MCF 10A (cell line): Measurements from ENCODE around the gene OSTN. TPM values are rescaled to one million over a fixed set of nuclear protein-coding genes. Genes with fewer than 3 reads are reported as not detected.

ENCODE experiments used
- BruUV-seq: library from RNA; stranded (reverse); fragments of 400-500 nt; replicated peaks from 2 replicates; lab custom pipeline; 2021; lab: Mats Ljungman, UMichigan
- CTCF ChIA-PET: fragments of 300-600 bp; sonication (Branson Sonifier 250); formaldehyde crosslinking; extraction: SDS; loops from one replicate; lab custom pipeline; 2021; ENCODE audit warnings: antibody characterized with exemption, inconsistent platforms; lab: Yijun Ruan, JAX
- POLR2A ChIA-PET: fragments of 300-600, 350-650 bp; sonication (Branson Sonifier 250); formaldehyde crosslinking; extraction: SDS; loops from one replicate; lab custom pipeline; 2020; ENCODE audit warnings: antibody characterized with exemption, inconsistent platforms; lab: Yijun Ruan, JAX
- DNase-seq: peaks from one replicate; pipeline ENCODE4 v3.0.0-alpha.2; 2018; ENCODE audit not compliant: unreplicated experiment
- H3K27ac Mint-ChIP-seq: one replicate; pipeline ENCODE4 v1.8.0; 2022; ENCODE audit warnings: mild to moderate bottlenecking, low read depth, mixed read lengths; ENCODE audit not compliant: unreplicated experiment
- H3K27me3 Mint-ChIP-seq: one replicate; pipeline ENCODE4 v1.8.0; 2022; ENCODE audit warnings: mixed read lengths; ENCODE audit not compliant: insufficient read depth, unreplicated experiment
- H3K36me3 Mint-ChIP-seq: one replicate; pipeline ENCODE4 v1.8.0; 2022; ENCODE audit warnings: mild to moderate bottlenecking, moderate library complexity, mixed read lengths; ENCODE audit not compliant: insufficient read depth, unreplicated experiment
- H3K4me1 Mint-ChIP-seq: one replicate; pipeline ENCODE4 v1.8.0; 2022; ENCODE audit warnings: mixed read lengths; ENCODE audit not compliant: insufficient read depth, unreplicated experiment
- H3K4me3 Mint-ChIP-seq: one replicate; pipeline ENCODE4 v1.8.0; 2022; ENCODE audit warnings: mild to moderate bottlenecking, moderate library complexity, mixed read lengths; ENCODE audit not compliant: unreplicated experiment
- H3K9me3 Mint-ChIP-seq: one replicate; pipeline ENCODE4 v1.8.0; 2022; ENCODE audit warnings: mixed read lengths; ENCODE audit not compliant: unreplicated experiment
- CTCF ChIP-seq: fragments of 200-600 bp; IDR thresholded peaks from one replicate; pipeline ENCODE4 v1.8.0; 2022; ENCODE audit warnings: antibody characterized with exemption, mild to moderate bottlenecking; ENCODE audit not compliant: unreplicated experiment
- intact Hi-C: fragments of 100-400 bp; cut with micrococcal nuclease; formaldehyde crosslinking; loops from 2 replicates; pipeline ENCODE4 v1.14.1; 2022
- total RNA-seq: library from RNA; stranded (reverse); gene quantifications from 2 replicates; pipeline ENCODE4 v1.2.3, GENCODE V29; 2022

OSTN gene
- total RNA-seq, 1 experiment from 2014 or later, result not detected

GRCh38 chr3:191158815-191159214 lies 40.2 kb upstream of the OSTN start:
- no peak for DNase-seq
- BruUV-seq, result no TSS peak
- Mint-ChIP-seq H3K36me3 (no peaks in the 10 kb centered on the region), H3K4me1 (no peaks in the 10 kb centered on the region), H3K27me3 (no peaks in the 10 kb centered on the region), H3K9me3 (peaks cover 24% of the 10 kb centered on the region), H3K4me3 (no peak overlapping the region), H3K27ac (no peak overlapping the region)
- CTCF ChIA-PET, result interaction anchor here (0.5 to 1.2 kb wide), 2 partner anchors 8 to 16 kb away, joined by 3 read pairs; no protein-coding TSS in a partner anchor
- POLR2A ChIA-PET, result interaction anchor here (0.7 kb wide), 1 partner anchor 54 kb away, joined by 3 read pairs; no protein-coding TSS in a partner anchor
- intact Hi-C loops, result no loop called here
- TF ChIP-seq CTCF, result no peak

- ChIA-PET POLR2A (no interaction called here), CTCF (interaction anchor here (1.1 kb wide), 1 partner anchor 353 kb away, joined by 4 read pairs; no protein-coding TSS in a partner anchor)
- no TSS peak for BruUV-seq
- TF ChIP-seq CTCF, result no peak
- H3K27me3 Mint-ChIP-seq, result no peaks in the 10 kb centered on the region
- no peaks in the 10 kb centered on the region for H3K9me3 Mint-ChIP-seq
- H3K36me3 Mint-ChIP-seq, result no peaks in the 10 kb centered on the region
- H3K4me1 Mint-ChIP-seq, result no peaks in the 10 kb centered on the region
- no peak overlapping the region for H3K4me3 Mint-ChIP-seq
- intact Hi-C loops, result no loop called here
- H3K27ac Mint-ChIP-seq, result no peak overlapping the region
- DNase-seq, result no peak
Measured at GRCh38 chr3:191165802-191166201, 33.2 kb upstream of the OSTN start.

DNA sequence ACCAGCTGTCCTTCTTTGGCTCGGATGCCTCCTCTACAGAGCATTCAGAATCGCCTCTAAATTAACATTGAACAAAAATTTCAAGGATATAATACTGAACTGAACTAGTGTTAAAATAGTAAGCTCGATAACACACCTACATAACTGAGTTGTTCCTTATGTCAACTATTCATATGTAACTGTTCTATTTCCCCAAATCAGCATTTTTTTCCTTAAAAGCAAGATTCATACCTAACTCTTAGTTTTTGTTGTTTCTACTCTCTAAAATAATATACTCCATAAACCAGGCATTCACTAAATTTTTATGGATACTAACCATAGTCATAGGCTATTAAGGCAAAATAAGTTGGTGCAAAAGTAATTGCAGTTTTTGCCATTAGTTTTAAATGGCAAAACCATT lies 32.7 kb upstream of the OSTN start:
- DNase-seq, result no peak
- no peak for TF ChIP-seq CTCF
- Mint-ChIP-seq H3K4me1 (no peaks in the 10 kb centered on the region), H3K4me3 (no peak overlapping the region), H3K27ac (no peak overlapping the region), H3K9me3 (no peaks in the 10 kb centered on the region), H3K27me3 (no peaks in the 10 kb centered on the region), H3K36me3 (no peaks in the 10 kb centered on the region)
- intact Hi-C loops, result no loop called here
- BruUV-seq, result no TSS peak
- ChIA-PET CTCF (no interaction called here), POLR2A (no interaction called here)

DNA sequence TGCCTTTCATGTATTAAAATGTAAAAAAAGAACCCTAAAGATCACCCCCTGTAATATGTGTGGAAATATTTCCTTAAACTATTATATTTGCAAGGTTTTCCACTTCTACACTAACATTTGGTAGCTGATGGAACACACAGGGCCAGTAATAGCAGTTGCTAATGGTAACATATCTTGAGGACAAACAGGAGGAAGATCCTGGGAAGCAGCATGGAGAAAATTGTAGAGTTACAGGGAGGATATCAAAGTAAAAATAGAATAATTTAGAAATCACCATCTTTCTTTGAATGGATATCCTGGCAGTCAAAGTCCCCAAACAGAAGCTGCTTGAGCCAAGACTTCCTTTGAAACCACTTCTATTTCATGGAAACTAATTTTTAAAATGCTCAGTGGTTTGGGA lies 29.5 kb upstream of the OSTN start:
- Mint-ChIP-seq H3K9me3 (no peaks in the 10 kb centered on the region), H3K4me3 (no peak overlapping the region), H3K4me1 (no peaks in the 10 kb centered on the region), H3K27me3 (no peaks in the 10 kb centered on the region), H3K36me3 (no peaks in the 10 kb centered on the region), H3K27ac (no peak overlapping the region)
- no TSS peak for BruUV-seq
- intact Hi-C loops, result no loop called here
- no peak for TF ChIP-seq CTCF
- CTCF ChIA-PET, result no interaction called here
- no peak for DNase-seq
- POLR2A ChIA-PET, result no interaction called here
